NCI-H69 (cell line): ENCODE measurements around the gene PRR5L.

Experiments used
- DNase-seq: peaks from one replicate; lab custom pipeline; 2025; lab: John Stamatoyannopoulos, UW

The PRR5L gene, protein sequence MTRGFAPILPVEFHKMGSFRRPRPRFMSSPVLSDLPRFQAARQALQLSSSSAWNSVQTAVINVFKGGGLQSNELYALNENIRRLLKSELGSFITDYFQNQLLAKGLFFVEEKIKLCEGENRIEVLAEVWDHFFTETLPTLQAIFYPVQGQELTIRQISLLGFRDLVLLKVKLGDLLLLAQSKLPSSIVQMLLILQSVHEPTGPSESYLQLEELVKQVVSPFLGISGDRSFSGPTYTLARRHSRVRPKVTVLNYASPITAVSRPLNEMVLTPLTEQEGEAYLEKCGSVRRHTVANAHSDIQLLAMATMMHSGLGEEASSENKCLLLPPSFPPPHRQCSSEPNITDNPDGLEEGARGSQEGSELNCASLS

DNA sequence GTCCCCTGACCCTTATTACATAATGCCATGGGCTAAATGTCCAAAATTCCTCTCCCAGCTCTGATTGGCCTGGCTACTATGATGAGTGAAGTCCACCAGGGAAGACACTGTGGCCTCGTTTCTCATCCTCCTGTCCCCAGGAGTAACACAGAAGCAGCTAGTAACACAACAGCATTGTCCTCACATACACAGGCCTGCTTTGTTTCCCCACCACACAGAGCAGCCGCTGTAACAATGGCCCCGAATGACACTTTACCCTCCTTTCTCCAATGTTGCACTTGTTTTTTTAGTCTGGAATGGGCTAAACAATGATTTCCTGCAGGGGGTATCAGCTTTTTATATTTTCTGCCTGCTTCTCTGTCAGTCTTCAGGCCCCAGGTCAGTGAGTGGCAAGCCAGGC is at the start of gene PRR5L:
TSS of gene PRR5L (plus strand) at position 363 of the 400 bp plus-strand sequence. CDS start 104,834 bp downstream, outside the sequence.
- DNase-seq, result no peak

DNA sequence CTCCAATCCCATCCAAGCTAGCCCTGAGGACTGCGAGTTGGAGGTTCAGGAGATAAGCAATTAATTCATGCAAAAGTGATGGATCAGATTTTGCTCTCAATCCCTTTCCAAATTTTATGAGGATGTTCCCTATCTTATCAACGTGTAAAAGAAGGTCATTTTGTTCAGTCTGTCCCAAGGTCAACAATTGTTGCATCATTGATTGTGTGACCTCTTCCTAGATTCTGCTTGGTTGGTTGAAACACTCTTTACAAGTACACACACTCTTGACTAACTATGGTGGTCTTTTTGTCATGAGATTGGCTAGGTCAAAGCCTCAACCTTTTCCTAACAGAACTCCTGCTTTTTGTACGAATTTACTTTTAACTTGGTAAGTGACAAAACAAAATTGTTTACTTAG is 48.6 kb upstream of the PRR5L start:
- DNase-seq, result no peak

DNA sequence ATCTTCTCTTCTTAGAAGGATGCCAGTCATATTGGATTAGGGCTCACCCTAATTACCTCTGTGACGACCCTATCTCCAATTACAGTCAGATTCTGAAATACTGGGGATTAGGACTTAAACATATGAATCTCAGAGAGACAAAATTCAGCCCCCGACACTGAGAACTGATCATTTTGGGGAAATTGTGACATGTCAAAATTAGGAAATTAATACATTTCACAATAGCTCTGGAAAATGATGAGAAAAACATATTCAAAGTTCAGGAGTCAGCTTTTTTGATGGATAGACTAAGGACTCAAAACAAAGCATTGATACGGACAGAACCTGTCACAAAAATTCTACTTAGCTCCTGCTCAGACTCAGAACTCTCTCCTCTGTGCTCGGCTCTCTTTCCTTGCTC is 47.7 kb upstream of the PRR5L start:
- no peak for DNase-seq

DNA sequence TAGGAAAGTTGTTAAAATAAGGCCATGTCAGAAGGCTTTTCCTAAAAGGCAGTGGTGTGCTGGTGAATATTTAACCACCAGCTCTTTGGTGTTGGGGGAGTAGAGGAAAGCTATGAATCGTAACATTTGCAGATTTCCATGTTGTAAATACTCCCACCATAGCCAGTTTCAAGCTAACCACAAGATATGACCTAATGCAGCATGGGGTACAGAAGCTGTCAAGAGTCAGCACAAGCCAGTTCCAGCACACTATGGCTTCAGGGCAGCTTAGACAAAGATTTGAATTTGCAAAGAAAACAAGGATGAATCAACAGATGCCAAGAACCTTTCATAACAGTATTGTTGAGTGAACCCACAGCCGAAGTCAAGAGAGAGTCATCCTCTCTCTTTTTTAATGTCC is 46.8 kb upstream of the PRR5L start:
- no peak for DNase-seq

DNA sequence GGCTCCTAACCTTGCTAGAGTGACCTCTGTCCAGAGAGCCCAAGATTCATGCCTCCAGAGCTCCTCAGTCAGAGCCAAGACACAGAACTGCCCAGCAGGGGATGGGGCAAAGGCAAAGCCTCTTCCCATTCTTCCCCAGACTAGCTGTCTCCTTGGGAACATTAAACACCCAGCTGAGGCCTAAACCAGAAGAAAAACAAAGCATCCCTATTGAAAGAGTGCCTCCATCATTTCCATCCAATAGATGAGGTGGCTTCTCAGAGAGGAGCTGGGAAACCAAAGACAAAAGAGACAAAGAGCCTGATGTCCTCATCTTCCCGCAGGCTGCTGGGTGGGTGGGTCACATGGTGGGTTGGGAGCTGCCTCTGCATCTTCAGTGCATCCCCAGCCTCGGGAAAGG is 44.3 kb upstream of the PRR5L start:
- DNase-seq, result no peak

DNA sequence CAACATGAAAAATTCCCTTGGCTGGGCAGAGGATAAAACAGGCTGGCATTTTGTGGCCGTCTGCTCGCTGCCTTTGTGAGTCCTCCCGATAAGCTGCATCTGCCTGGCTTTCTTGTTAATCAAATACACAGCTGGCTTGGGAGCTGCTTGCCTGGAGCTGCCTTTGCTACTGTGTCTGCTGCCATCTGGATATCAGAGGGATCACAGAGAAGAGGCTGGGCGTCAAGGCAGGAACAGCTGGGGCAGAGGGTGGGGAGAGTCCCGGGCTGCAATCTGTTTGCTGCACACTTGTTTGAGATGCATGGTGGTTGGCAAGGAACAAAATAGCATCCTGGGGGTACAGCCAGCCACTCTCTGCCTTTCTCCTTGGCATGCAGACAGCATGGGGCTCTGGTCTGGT is 42.9 kb upstream of the PRR5L start:
- peak; percentile 94 for DNase-seq

DNA sequence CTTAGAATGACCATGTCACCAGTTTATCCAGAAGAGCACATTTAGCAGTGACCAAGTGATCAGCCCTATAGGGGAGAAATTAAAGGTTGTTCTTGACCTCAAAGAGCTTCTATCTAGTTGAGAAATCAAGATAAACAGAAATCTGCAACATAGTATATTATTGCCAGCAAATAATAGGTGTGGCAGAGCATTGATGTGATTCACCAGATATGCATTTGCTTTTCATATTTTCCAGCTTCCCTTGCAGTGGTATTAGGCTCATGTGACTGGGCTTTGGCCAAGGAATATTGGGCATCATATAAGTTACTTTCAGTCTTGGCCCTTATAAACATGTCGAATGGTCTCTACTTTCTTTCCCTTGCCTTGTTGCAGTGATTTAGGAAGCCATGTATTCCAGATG is 41.4 kb upstream of the PRR5L start:
- DNase-seq, result no peak

DNA sequence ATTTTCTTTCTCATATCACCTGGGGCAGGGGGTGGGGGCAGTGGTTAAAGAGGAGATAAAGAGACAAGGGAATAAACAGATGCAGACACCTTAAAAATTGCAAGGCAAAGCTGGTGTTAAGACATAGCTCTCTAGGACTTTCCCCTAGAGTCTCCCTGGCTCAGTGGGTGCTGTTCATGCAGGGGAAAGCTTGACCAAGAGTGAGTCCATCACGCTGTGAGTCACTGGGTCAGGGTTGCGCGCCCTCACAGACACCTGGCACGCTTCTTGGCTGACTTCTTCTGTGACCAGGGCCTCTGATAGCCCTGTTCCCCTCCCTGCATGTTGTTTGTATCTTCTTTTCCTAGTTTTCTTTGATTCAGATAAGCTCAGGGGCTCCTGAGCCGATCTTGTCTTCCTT is 38.7 kb upstream of the PRR5L start:
- no peak for DNase-seq

DNA sequence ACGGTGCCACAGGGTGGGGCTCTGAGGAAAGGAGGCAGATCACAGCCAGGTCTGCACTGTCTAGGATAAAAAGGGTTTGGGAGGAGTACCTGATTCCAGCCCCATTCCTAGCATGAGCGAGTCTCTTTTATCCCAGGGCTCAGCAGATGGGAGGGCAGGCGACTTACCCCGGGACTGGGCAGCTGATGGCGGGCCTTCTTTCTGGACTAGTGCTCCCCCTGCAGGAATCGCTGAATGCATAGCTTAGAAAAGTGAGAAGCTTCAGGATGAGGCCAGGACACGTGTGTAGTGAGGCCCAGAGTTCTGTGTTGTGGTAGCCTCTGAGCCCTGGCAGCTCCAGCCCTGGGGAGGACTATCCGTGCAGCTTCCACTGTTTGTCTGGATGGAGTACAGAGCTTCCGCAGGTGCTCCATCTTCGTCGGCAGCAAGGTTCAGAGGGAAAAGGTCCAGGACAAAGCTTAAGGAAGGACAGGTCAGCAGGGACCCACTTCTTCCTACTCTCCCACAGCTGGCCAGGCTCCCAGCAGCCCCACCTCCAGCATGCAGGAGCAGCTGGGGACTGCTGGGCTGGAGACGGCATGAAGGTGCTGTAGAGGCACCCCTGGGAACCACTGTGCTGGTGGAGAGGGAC is 37.2 kb upstream of the PRR5L start:
- DNase-seq, result peak; percentile 84

DNA sequence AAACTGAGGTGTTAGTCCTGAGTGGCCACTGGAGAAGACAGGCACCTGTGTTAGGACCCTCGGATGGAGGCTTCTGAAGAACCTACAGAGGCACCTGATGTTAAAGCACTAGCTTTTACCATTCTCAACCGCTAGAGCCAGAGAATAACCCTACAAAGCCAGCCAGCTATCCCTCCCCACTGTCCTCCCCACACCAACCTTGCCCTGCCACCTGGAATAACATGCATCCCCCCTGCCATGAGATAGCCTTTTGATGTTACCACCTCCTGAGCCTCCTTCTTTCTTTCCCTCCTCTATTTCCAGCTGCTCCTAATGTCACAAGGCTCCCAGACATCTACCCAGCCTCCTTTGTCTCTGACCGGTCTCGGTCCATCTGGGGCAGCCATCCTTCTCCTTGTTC is 35.0 kb upstream of the PRR5L start:
- peak; percentile 31 for DNase-seq

DNA sequence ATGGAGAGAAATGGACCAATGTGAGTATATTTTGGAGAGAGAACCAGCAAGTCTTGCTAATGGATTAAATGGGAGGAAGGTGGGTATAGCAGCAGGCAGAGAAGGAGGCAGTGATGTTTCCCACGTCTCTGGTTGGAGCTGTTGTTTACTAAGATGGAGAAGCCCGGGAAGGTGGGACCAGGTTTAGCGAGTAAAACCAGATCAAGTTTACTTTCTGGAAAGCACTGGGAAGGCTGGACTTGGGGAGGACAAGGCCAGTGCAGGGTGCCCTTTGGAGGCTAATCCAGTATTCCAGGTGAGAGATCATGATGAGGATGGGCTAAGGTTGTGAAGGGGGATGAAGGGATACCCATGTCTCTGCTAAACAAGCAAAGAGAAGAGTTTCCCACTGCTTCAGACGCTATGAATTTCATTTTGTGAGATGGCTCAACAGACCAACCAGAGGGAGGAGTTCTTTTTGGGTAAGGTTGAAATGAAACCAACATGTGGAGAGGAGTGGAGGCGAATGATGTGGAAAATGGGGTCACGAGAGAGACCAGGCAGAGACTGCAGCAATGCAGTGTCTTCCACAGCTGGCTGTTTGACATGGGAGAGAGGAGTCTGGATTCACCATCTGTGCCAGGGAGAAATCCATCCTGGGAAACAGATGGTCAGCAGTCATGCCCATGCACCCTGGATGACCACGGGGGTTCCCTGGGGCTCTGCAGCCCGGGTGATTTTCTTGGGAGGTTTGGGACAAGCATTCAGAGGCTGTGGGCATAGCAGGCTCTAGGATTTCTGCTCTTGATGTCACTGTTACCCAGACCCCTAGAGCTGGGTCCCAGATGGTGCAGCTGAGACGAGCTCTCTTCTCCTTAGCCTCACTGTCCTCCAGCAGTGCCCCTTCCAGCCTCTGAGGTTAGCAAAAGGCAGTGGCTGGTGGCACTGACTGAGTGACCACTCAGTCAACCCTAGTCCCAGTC is 31.8 kb upstream of the PRR5L start:
- DNase-seq, result peak; percentile 65

DNA sequence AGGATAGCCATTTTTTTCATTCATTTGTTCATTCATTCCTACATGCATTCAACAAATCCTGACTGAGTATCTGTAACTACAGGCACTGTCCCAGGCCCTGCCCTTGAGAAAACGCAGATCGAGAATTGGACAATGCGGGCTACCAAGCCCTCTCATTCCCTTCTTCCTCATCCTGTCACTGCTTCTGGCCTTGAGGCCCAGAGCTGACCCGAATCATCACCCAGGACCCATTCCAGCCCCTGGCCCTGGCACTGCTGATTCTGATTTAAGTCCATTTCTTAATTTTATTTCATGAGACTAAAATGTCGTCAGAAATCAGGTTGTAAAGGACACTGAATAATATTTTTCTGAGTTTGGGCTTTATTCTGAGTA is 31.1 kb upstream of the PRR5L start:
- no peak for DNase-seq

DNA sequence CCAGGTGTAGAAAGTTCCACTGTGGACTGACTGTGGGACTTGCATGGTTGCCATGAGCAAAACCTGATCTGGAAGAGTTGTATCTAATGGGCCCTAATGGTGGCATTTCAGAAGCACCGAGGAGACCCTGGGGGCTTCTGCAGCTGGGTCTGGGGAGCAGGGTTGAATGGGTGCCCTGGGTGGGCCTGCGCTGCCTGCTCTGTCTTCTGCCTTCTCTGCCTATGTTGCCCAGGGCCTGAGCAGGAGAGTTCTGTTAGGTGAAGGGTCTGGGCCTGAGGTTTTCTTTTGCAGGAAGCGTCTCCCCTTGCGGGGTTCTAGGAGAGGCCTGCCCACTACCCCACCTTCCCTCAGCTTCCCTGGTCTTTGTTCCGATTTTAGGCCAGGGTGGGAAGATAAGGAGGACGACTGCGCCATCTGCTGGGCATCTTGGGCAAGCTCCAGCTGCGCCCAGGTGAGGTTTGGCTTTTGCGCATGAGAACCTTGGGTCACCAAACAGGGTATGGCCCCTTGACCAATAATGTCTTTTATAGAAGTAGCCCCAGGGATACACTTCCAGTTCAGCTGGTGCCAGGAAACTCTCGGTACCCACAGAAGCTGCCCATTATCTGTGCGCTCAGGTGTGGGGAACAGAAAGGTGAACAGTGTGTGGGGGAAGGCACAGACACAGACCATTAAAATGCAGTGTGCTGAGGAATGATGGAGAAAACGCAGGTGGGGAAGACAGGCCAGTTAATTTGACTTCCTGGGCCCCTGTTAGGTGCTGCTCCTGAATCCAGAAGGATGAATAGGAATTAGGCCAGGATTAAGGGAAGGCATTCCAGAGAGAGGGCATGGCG is 30.1 kb upstream of the PRR5L start:
- DNase-seq, result peak; percentile 85

DNA sequence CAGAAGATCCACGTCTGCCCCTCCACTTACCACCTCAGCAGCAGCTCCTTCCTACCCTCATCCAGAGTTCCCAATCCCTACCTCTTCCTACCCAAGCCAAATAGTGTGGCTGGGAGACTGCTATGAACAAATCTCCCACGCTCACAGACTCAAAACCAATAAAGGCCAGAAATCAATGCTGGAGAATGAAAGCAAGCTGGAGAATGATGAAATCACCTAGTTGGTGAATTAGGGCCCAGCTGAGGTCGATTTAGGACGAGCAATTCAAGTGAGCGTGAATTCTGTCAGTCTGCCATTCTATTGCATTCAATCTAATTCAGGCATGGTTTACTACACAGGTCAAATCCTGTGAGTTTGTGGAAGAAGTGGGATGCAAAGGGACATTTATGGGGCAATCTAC is 29.3 kb upstream of the PRR5L start:
- no peak for DNase-seq

DNA sequence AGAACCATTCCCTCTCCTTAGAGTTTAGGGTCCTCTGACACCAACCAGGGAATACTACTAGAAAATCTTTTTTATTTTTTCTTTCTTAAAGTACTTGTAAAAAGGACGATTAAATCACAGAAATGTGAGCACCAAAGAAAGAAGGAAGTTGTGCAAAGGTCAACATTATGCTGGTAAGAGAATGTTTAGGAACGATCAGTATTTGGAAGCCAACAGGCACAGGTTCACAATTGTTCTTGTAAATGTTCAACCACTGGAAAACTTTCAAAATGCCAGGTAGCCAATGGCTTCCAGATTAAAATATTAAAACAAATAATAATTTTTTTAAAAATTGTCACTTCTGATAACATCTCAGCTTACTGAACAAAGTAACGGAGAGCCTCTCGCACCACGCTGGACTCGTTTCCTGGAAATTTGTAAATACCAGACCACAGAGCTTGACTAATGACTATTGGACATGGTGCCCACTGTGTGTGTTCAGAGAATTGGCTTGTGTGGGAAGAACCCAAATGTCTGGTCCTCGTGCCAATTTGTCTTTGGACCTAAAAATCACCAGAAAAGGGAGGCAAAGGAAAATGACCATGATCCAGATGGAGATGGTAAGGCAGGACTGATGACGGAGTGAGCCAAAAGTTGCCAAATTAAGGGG is 27.6 kb upstream of the PRR5L start:
- no peak for DNase-seq

DNA sequence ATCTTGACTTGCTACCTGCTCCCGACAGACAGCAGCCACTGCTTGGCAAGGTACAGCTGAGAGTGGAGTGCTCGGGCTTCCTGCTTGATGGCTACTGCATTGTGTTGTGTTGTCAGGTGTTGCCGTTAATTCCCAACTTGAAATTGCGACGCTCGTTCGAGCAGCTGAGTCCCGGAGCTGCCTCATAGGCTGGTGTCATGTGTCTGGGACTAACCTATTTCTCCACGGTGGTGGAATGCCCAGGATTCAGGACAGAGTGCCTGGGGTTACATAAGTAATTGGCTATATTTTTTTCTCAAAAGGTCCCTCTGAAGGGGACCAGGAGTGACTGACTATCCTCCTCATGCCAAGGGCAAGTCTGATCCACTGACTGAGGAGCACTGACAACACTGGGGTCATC is 25.4 kb upstream of the PRR5L start:
- DNase-seq, result no peak

DNA sequence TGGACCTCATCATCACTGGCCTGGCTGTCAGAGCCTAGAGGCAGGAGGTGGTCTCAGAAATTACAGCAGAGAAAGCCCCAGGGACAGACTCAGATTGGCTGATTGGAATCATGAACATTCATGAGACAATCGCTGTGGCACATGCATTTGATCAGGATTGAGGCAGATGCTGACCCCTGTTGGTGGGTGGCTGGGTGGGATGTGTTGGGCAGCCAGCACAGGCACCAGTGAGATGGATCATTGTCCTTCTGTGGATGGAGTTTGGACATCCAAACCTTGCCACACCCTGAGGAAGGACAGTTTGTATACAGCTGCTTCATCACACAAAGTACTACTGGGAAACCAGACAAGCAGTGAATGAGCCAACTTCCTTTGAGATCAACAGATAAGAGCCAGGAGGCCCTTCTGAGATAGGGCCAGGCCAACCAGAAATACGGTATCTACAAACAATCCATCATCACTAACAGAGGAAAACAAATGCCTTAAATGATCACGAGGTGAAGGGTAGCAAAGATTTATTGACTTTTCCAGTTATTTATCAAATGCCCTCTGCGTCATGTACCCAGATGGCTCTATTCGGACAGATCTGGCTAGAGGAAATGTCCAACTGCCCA is 24.2 kb upstream of the PRR5L start:
- DNase-seq, result no peak

DNA sequence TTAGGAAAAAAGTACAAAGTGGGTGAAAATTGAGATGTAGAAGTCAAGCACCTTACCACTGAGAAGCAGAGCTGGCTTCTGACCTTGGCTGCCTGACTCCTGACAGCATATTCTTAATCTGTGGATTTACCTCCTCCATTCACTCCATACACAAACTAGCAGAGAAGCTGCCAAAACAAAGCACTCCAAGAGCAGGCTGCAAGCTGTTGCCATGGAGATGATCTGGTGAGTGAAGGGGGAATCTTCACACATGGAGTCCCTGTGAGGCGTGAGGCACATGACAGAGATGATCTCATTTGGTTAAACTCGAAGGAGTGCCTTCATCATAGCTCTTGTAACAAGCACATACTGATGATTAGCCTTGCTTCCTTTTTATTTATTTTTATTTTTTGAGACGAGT is 23.0 kb upstream of the PRR5L start:
- DNase-seq, result peak; percentile 53

DNA sequence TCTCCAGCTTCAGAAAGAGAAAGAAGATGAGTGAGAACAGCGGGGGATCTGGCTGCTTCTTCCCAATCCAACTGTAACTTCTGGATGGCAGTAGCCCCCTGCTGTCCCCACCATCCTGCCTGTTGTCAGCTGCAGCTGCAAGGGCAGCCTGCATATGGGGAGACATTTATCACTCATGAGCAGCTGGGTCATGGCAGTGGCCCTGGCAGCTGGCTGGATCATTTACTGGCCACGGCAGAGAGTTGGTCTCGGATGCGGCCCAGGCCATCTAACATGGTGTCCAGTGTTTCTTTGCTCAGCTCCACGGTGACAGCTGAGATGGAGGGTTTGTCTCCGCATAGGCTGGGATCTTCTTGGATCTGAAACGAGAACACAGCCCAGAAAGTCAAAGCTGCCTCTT is 21.7 kb upstream of the PRR5L start:
- peak; percentile 9 for DNase-seq

DNA sequence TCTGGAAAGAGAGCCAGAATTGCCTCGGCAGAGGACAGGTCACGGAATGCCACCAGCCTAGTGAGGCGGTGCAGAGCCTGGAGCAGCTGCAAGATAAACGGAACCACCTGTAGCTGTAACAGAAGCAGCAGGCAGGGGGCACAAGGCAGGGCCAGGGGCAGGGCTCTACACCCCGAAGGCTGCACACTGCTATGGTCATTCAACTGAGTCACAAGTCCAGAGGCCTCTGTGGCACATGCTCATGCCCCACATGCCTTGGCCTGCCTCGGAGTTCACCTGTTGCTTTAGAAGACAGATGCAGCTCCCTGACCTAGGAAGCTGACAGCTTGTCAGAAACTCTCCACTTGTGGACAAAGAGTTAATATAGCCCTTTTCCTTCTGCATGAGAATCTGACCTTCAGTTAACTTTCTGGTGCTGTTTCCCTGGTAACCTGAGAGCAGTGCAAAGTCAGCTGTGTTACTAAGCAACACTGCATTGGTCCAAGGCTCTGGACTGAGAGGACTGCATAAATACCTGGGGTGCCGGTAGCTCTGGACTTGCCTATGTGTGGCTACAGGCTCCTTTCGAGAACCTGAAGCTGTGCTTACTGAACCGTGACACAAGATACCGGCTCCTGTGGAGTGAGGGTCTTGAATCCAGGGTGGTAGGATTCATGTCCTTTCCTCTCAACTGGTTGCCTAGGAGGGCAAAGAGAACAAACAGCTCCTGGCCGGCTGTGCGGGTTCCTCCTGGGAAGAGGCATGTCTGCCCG is 17.4 kb upstream of the PRR5L start:
- DNase-seq, result no peak
